Hair follicular keratinocyte (primary cell): ENCODE data around the gene FN3K. TPM values are rescaled to one million over a fixed set of nuclear protein-coding genes. Genes with fewer than 3 reads are reported as not detected.

ENCODE experiments used
- total RNA-seq: library from RNA; depleted of rRNA; stranded (reverse); fragments of >200 nt; gene quantifications from 2 replicates; pipeline ENCODE4 v1.2.3, GENCODE V29; 2015

Gene FN3K
- 0.34 and 1.0 TPM in 2 replicates for total RNA-seq

GRCh38 chr17:82734987-82735866 is at the start of gene FN3K:
Gene FN3K (plus strand): TSS chr17:82735615. CDS start chr17:82735637, 22 bp downstream.

GRCh38 chr17:82698065-82698973 is 37.1 kb upstream of the FN3K start, which contains the start of gene RAB40B:
Gene RAB40B (minus strand): TSS chr17:82698698. CDS start chr17:82698596, 102 bp downstream.

GRCh38 chr17:82716203-82717010 is 19.0 kb upstream of the FN3K start, which contains the start of gene FN3KRP:
Gene FN3KRP (plus strand): TSS chr17:82716706. CDS start chr17:82716756, 50 bp downstream.

GRCh38 chr17:82751571-82752370 is 16.4 kb downstream of the FN3K start, which contains the start of gene TBCD:
Gene TBCD (plus strand): TSS chr17:82752065. CDS start chr17:82752194, 129 bp downstream.

Other genes starting within 250 kb of the FN3K start
- gene FOXK2, start 215.9 kb upstream of the FN3K start, total RNA-seq, result 45.4 and 48.2 TPM in 2 replicates
- gene WDR45B, start 87.2 kb upstream of the FN3K start, total RNA-seq, result 51.5 and 61.9 TPM in 2 replicates
- 7.1 and 17.7 TPM in 2 replicates for gene RAB40B, start 36.9 kb upstream of the FN3K start, total RNA-seq
- 13.6 and 16.7 TPM in 2 replicates for gene FN3KRP, start 18.9 kb upstream of the FN3K start, total RNA-seq
- 39.1 and 61.7 TPM in 2 replicates for gene TBCD, start 16.4 kb downstream of the FN3K start, total RNA-seq
- 0.08 and 0.70 TPM in 2 replicates for gene ZNF750, start 104.4 kb downstream of the FN3K start, total RNA-seq